SK-N-DZ (cell line): Measurements from ENCODE around the gene TDP1. TPM values are rescaled to one million over a fixed set of nuclear protein-coding genes. Genes with fewer than 3 reads are reported as not detected.

Experiments used
- DNase-seq: peaks from one replicate; pipeline ENCODE4 v3.0.0-alpha.2; 2015; ENCODE audit warnings: low spot score
- polyA plus RNA-seq, 2 experiments: library from polyadenylated mRNA; depleted of rRNA; stranded (reverse); fragments of >200 nt; gene quantifications; 2 replicates each; pipeline ENCODE4 v1.2.3, GENCODE V29; 2014

The TDP1 gene
- polyA plus RNA-seq (2014; cell fraction: cytosol; rRNA removed), result 28.3 and 29.0 TPM in 2 replicates
- 24.5 and 25.1 TPM in 2 replicates for polyA plus RNA-seq (2014; cell fraction: nucleus; rRNA removed)

- DNase-seq, result peak; percentile 90
These were observed at the start of gene TDP1 for GRCh38 chr14:89955745-89956660. Gene TDP1, plus strand, starts transcription at chr14:89955927. Its CDS starts 7,188 bp downstream, at chr14:89963115.

DNA sequence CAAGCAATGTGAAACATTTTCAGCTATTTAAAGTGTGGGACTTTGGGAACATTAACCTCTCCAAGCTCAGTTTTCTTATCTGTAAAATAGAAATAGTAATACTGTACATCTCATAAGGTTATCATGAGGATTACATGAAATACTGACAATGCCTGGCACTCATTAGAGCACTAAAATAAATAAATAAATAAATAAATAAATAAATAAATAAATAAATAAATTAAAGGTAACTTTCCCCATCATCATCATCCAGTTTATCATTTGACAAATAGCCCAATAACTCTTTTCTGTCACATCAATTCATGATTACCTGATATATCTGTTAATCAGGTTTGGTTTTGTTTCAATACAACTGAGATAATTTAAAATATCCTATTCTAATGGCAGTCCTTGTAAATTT lies 49.7 kb upstream of the TDP1 start:
- DNase-seq, result no peak

- no peak for DNase-seq
These were observed 48.1 kb upstream of the TDP1 start for GRCh38 chr14:89907655-89908054.

- DNase-seq, result no peak
These were observed 46.8 kb upstream of the TDP1 start for GRCh38 chr14:89908712-89909450.

- no peak for DNase-seq
These were observed 46.1 kb upstream of the TDP1 start for GRCh38 chr14:89909586-89909985.

- no peak for DNase-seq
These were observed 45.1 kb upstream of the TDP1 start for GRCh38 chr14:89910691-89911009.

- DNase-seq, result no peak
These were observed 44.5 kb upstream of the TDP1 start for GRCh38 chr14:89911010-89911919.

DNA sequence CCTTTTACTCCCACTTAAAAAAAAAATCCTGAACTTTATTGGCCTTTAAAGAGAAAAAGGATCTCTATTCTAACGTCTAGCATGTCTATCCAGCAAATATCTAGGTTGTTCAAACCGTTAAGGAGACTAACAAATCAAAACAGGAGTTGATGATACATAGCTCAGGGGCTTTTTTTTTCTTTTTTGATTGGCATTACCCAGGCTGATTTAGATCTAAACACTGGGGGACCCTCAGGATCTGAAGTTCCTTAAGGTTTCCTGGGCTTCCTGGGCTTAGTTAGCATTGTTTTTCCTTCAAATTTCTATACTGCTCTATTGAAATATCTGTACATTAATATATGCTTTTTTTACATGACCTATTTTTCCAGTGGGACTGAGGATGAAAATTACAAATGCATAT lies 43.5 kb upstream of the TDP1 start:
- no peak for DNase-seq

DNA sequence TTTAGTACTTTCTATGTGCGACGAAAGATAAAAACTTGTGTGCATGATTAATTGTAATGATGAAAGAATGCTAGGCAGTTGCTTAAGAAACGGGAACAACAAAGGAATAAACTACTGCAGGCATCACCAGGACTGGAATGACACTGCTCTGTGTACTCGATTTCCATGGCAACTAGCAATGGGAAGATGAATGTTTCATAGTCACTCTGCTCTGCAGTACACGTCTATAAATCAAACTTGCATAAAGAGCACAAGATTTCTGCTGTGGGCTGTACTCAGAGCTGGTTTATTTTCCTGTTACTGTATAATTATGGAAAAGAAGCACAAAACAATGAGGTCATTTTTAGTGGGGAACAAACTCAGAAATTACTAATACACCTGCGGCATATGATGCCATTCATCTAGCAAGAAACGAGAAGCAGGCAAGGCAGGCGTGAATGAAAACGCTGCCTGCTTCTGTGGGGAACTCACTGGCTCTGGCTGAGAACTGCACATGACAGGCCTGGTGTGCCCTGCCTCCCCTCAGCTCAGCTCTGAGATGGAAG lies 43.0 kb upstream of the TDP1 start:
- DNase-seq, result peak; percentile 7

DNA sequence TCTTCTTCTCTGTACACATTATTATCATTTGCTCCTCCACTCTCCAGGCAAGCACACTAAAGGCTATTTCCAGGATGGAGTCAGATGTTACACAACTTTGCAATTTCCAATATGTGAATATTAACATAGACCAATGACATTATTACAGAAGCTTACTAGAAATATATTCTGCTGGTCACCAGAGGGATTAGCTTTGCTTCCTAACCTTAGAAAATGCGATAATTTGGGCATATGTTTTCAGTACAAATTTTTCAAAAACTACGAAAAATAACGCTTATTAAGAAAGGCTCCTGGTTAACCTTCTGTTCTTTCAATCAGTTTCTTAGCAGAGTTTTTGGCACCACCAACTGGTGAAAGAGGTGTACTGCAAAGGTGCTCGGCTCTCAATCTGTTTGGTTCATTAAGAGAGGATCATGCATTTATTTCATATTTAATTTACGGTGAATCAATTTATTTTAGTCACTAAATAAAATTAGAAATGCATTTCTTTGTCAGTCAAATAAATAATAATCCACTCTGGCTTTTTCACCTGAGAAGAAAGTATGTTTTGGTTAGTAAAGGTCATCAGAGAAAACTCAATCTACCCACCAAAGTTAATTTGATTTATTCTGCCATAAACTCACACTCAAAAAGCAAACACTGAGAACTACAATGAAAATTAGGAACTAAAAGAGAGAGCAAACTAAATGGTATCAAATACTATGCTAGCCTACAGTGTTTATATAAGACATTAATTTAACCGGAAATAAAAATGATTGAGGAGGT lies 40.4 kb upstream of the TDP1 start:
- DNase-seq, result peak; percentile 32

- DNase-seq, result no peak
These were observed 37.0 kb upstream of the TDP1 start for GRCh38 chr14:89918721-89919120.

GRCh38 chr14:89920056-89920455 lies 35.7 kb upstream of the TDP1 start:
- DNase-seq, result no peak

DNA sequence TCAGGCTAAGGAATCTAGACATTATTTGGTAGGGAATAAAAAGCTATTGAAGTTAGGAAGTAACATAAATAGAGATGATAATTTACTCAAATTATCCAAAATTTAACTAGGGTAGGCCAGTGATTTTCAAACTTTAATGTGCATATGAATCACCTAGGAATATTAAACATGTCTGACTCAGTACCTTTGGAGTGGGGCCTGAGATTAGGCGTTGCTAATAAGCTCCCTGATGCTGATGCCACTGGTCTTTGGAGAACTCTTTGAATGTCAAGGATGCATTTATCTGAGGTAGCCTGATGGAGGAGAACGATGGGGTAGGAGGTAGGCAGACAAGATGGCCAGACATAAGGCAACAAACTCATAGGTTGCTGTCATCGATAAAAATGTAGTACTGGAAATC lies 34.4 kb upstream of the TDP1 start:
- no peak for DNase-seq

DNA sequence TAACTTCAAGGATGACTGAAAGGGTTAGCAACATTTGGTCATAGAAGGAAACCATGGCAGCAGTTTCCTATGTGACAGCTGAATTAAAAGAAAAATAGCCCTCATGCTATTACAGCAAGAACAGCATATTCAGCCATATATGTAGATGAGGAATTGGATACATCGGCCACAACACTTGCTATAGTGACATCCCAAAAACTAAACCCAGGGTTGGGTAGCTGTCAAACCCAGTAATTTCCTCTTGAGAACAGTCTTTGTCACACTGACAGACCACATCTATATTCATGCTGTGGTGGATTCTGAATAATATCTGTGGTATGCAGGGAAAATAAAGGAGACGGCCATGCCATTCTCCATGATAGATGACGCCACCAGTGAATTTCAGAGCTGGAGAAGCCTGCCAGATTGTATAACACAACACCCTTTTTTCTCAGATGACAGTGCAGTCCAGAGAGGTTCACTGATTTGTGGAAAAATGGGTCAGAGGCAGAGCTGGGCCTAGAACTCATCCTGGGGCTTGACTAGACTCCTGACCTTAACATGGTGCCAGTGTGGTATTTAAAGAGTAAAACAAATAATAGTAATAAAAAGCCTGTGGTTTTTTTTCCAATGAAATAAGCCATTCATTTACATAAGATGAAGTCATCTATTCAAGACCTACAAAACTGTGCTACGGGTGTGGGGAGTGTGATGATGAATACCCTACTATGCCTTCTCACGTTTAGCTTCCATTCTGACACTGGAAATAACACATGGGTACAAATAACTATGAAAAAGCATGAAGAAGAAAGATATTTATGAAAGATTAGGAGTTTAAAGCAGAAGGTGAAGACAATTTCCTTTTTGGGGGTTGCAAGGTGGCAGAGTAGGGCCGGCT lies 33.5 kb upstream of the TDP1 start:
- DNase-seq, result no peak

GRCh38 chr14:89924268-89924667 lies 31.5 kb upstream of the TDP1 start:
- DNase-seq, result no peak

DNA sequence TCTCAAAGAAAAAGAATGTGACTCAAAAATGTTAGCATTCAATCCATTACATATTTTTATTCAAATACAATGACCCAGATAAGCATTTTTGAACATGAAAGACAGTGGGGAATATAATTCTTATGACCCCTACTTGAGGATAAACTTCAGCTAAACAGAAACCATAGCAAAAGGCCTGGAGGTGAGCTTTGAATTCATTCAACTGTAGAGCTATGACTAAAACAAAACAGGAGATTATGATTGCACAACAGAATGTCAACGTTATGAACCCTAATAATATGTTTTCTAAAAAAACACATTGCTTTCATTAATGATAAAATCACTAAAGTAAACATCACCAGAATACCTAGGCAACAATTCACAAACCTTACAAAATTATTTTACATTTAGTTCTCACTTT lies 29.0 kb upstream of the TDP1 start:
- no peak for DNase-seq

DNA sequence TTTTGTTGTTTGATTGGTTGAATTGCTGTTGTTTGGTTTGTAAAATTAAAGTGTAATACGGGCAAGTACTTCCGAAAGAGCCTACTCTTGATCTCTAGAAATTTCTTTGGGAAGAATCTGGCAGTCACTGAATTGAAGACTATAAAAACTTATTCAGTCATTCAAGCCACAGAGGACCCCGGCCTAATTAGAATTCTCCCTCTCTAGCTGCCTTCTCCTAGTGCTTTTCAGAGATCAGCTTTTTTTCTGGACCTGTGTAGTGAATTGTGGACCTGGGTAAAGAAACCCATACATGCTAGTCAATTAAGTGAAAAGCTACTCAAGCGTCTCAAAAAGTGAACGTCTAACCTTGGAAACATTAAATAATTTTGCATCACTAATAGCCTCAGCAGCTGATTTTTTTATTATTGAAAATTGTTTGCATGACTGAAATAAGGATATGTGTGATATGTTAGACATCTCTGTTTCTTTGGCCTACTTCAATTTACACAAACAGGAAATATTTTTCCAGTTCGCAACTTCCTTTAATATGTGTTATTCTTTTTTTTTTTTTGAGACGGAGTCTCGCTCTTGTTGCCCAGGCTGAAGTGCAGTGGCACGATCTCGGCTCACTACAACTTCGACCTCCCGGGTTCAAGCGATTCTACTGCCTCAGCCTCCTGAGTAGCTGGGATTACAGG lies 28.4 kb upstream of the TDP1 start:
- no peak for DNase-seq

GRCh38 chr14:89933002-89933401 lies 22.7 kb upstream of the TDP1 start:
- no peak for DNase-seq

DNA sequence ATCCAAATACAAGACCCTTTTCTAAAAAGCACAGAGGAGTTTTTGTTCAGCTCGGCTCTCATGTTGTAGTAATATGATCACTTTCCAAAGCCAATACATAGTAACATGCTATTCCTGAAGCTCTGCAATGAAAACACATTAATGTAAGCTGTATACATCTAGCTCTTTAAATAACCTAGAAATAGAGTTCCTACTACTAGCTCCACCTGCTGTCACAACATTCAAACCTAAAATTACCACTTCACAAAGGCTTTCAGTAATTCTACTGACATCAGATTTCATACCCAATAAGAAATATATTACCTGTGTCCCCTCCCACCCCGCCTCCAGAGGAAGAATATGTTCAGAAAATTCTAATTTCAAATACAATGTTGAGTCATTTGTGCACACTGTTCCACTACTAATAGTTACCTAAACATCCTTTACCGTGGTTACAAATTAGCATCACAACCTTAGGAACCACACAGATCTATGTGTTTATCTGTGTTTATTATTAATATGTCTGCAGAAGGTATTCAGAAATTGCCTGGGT lies 19.0 kb upstream of the TDP1 start:
- no peak for DNase-seq
